ENCODE data around the gene PCDHA11.

DNA sequence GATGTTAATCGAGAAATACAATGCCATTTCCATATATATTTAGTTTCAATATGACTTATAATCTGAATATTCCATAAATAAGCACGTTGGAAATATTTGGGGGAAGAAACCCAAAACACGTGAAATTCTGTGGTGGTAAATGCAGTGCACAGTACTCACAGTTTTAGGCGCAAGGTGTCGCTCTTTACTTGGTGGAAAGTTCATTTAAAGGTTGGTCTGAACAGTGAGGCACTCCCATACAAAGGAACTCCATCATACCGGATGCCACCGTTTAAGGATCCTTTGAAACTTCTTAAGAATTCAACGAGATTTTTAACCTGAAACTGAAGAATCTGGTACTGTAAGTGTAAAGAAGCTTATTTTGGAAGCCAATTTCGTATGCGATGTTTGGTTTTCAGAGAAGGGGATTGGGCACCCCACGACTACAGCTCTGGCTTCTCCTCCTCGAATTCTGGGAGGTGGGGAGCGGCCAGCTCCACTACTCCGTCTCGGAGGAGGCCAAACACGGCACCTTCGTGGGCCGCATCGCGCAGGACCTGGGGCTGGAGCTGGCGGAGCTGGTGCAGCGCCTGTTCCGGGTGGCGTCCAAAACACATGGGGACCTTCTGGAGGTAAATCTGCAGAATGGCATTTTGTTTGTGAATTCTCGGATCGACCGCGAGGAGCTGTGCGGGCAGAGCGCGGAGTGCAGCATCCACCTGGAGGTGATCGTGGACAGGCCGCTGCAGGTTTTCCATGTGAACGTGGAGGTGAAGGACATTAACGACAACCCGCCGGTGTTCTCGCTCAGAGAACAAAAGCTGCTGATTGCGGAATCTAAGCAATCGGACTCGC is at the start of gene PCDHA11:
- TF ChIP-seq GATA2 (IDR thresholded peaks at IDR 0.05; ENCODE audit: low read depth, low read length) = no peak
- no peak for TF ChIP-seq GATA3 (IDR thresholded peaks at IDR 0.05; ENCODE audit: low read depth, low read length)

Measured in SH-SY5Y (cell line).